Measurements from ENCODE around the gene EPHB2.

- TF ChIP-seq CTCF (IDR thresholded peaks at IDR 0.05; ENCODE audit: low read length) (no peak), EZH2phosphoT487 (IDR thresholded peaks at IDR 0.05; ENCODE audit: low read length) (no peak), EZH2 (optimal IDR thresholded peaks at IDR 0.05; ENCODE audit: low read depth, low read length) (no peak)
These were observed 45.6 kb downstream of the EPHB2 start for GRCh38 chr1:22756125-22756735.

Data from MM.1S (cell line).